Endothelial cell of umbilical vein (primary cell): ENCODE measurements around the gene KIF4A. TPM values are rescaled to one million over a fixed set of nuclear protein-coding genes. Genes with fewer than 3 reads are reported as not detected.

Experiments used
- BruUV-seq: library from RNA; stranded (reverse); fragments of 400-500 nt; replicated peaks from 2 replicates; lab custom pipeline; 2021; lab: Mats Ljungman, UMichigan
- CTCF ChIA-PET: fragments of 300-600, 350-600 bp; sonication (Branson Sonifier 250); formaldehyde crosslinking; loops from one replicate; lab custom pipeline; 2021; ENCODE audit warnings: antibody characterized with exemption, inconsistent platforms; lab: Charles Lee
- POLR2A ChIA-PET: fragments of 300-600, 350-600 bp; sonication (Branson Sonifier 250); formaldehyde crosslinking; loops from one replicate; lab custom pipeline; 2021; ENCODE audit warnings: antibody characterized with exemption, inconsistent platforms; lab: Charles Lee
- DNase-seq: peaks from one replicate; pipeline ENCODE4 v3.0.0-alpha.2; 2011; ENCODE audit warnings: low read depth, low spot score
- FAIRE-seq: peaks from 2 replicates; lab custom pipeline; 2011; peaks lifted over from hg19 to GRCh38; lab: Jason Lieb, UNC
- H2AFZ ChIP-seq: 2 replicates; pipeline ENCODE4 v1.6.0; 2012; ENCODE audit warnings: low read depth, low read length, control low read depth, inconsistent platforms
- H3K27ac ChIP-seq: 2 replicates; pipeline ENCODE4 v1.5.1; 2011; ENCODE audit warnings: low read depth, mild to moderate bottlenecking, control low read depth, low read length, moderate library complexity; ENCODE audit not compliant: insufficient read depth
- H3K27me3 ChIP-seq, 2 experiments: 2 replicates each; pipeline versions ENCODE4 v1.6.0 to v1.6.1; 2011; ENCODE audit warnings: low read length in 2 of 2, mixed read lengths in 1 of 2; ENCODE audit not compliant: control insufficient read depth in 2 of 2, insufficient read depth in 2 of 2
- H3K36me3 ChIP-seq, 2 experiments: 2 replicates in 1 of 2; 3 replicates in 1 of 2; pipeline ENCODE4 v1.5.1; 2011; ENCODE audit warnings: low read length in 2 of 2, mild to moderate bottlenecking in 1 of 2, moderate library complexity in 1 of 2; ENCODE audit not compliant: control insufficient read depth in 2 of 2, insufficient read depth in 2 of 2; ENCODE audit errors: extremely low read depth in 1 of 2
- H3K4me1 ChIP-seq: 3 replicates; pipeline ENCODE4 v1.5.1; 2011; ENCODE audit warnings: mild to moderate bottlenecking, low read length; ENCODE audit not compliant: control insufficient read depth, insufficient read depth; ENCODE audit errors: extremely low read depth
- H3K4me2 ChIP-seq: 2 replicates; pipeline ENCODE4 v1.6.1; 2011; ENCODE audit warnings: low read length, control low read depth, mixed read lengths; ENCODE audit not compliant: insufficient read depth
- H3K4me3 ChIP-seq, 3 experiments: fragments of 200-600 bp in 1 of 3; sonication (generic), shearing (Covaris generic) in 1 of 3; replicated peaks in 1 of 3; 2 replicates each; pipeline ENCODE4 v1.5.1; 2011 to 2016; ENCODE audit warnings: control low read depth in 3 of 3, low read length in 3 of 3, mild to moderate bottlenecking in 2 of 3, inconsistent platforms in 1 of 3, low read depth in 1 of 3, moderate library complexity in 1 of 3; ENCODE audit not compliant: insufficient read depth in 1 of 3
- H3K79me2 ChIP-seq: 2 replicates; pipeline ENCODE4 v1.6.0; 2012; ENCODE audit warnings: low read length, inconsistent platforms; ENCODE audit not compliant: control insufficient read depth, insufficient read depth
- H3K9ac ChIP-seq: replicated peaks from 2 replicates; pipeline ENCODE3; 2011; ENCODE audit warnings: low read length, control low read depth; ENCODE audit not compliant: insufficient read depth; ENCODE audit errors: extremely low read depth
- H3K9me1 ChIP-seq: replicated peaks from 3 replicates; pipeline ENCODE4 v1.6.0; 2011; ENCODE audit warnings: mild to moderate bottlenecking, low read length; ENCODE audit not compliant: control insufficient read depth, insufficient read depth; ENCODE audit errors: extremely low read depth
- H3K9me3 ChIP-seq: replicated peaks from 2 replicates; pipeline ENCODE4 v1.5.1; 2012; ENCODE audit warnings: low read length, inconsistent platforms; ENCODE audit not compliant: control insufficient read depth, insufficient read depth
- H4K20me1 ChIP-seq: replicated peaks from 2 replicates; pipeline ENCODE3; 2011; ENCODE audit warnings: mild to moderate bottlenecking, low read length; ENCODE audit not compliant: control insufficient read depth, insufficient read depth; ENCODE audit errors: extremely low read depth
- CTCF ChIP-seq, 2 donors: IDR thresholded peaks; 1 replicate in 1 of 2; 2 replicates in 1 of 2; pipeline ENCODE4 v1.5.1; 2011; ENCODE audit warnings: low read length in 2 of 2, mild to moderate bottlenecking in 2 of 2, moderate library complexity in 2 of 2, control low read depth in 1 of 2, inconsistent platforms in 1 of 2, low read depth in 1 of 2; ENCODE audit not compliant: insufficient read depth in 1 of 2; ENCODE audit errors: extremely low read depth in 1 of 2
- EZH2 ChIP-seq: IDR thresholded peaks from 2 replicates; pipeline ENCODE4 v1.6.1; 2012; ENCODE audit warnings: borderline replicate concordance, low read depth, mild to moderate bottlenecking, moderate library complexity, low read length, inconsistent platforms; ENCODE audit not compliant: severe bottlenecking
- FOS ChIP-seq: IDR thresholded peaks from 2 replicates; pipeline ENCODE4 v1.6.1; 2011; ENCODE audit warnings: mild to moderate bottlenecking, low read length, moderate library complexity, borderline replicate concordance; ENCODE audit not compliant: insufficient read depth
- GATA2 ChIP-seq: IDR thresholded peaks from 2 replicates; pipeline ENCODE4 v1.7.0; 2011; ENCODE audit warnings: low read depth, mild to moderate bottlenecking, moderate library complexity, mixed read lengths, low read length; ENCODE audit not compliant: insufficient read length, insufficient read depth
- JUN ChIP-seq: IDR thresholded peaks from 2 replicates; pipeline ENCODE4 v1.6.1; 2011; ENCODE audit warnings: borderline replicate concordance, low read depth; ENCODE audit not compliant: insufficient read length, insufficient read depth
- MAX ChIP-seq: IDR thresholded peaks from 2 replicates; pipeline ENCODE4 v1.6.1; 2011; ENCODE audit not compliant: insufficient read depth, insufficient read length
- MYC ChIP-seq: IDR thresholded peaks from one replicate; pipeline ENCODE4 v1.6.1; 2011; ENCODE audit warnings: mild to moderate bottlenecking, low read depth, low read length
- POLR2A ChIP-seq: IDR thresholded peaks from 2 replicates; pipeline ENCODE4 v1.6.1; 2012; ENCODE audit warnings: low read depth, mild to moderate bottlenecking, control low read depth, low read length
- POLR2AphosphoS5 ChIP-seq: IDR thresholded peaks from 2 replicates; pipeline ENCODE4 v1.6.1; 2012; ENCODE audit warnings: low read depth, mild to moderate bottlenecking, control low read depth, low read length, moderate library complexity; ENCODE audit not compliant: insufficient read depth
- dilution Hi-C: fragments of 300-500 bp; cut with MboI; formaldehyde crosslinking; loops from one replicate; pipeline ENCODE4 v1.15.0; 2019; ENCODE audit warnings: low sequenced_read_pairs; ENCODE audit not compliant: extremely low pct_ligation_motif_present
- intact Hi-C: fragments of 100-400 bp; cut with micrococcal nuclease; formaldehyde crosslinking; loops from one replicate; pipeline ENCODE4 v1.10.0; 2022
- polyA plus RNA-seq, 4 experiments: library from polyadenylated mRNA; depleted of rRNA in 3 of 4; stranded (reverse) in 3 of 4; unstranded in 1 of 4; fragments of >200 nt; gene quantifications; 2 replicates each; pipeline versions ENCODE4 v1.2.1 to v1.2.3, GENCODE V29; 2011 to 2012; ENCODE audit warnings: missing spikeins in 1 of 4
- total RNA-seq: library from RNA; stranded (reverse); gene quantifications from 2 replicates; pipeline ENCODE4 v1.2.3, GENCODE V29; 2021

Gene KIF4A
- total and polyA plus RNA-seq, 2 donors (not counting 3 experiments of a cell fraction or from before 2014, with no cell fraction given), result 9.6 to 41.3 TPM

GRCh38 chrX:70324326-70324725 is 34.4 kb downstream of the KIF4A start:
- ChIA-PET CTCF (no interaction called here), POLR2A (no interaction called here)
- DNase-seq, result no peak
- TF ChIP-seq POLR2AphosphoS5 (no peak), GATA2 (no peak), JUN (no peak), POLR2A (no peak), EZH2 (no peak), MAX (no peak), FOS (no peak), MYC (no peak), CTCF (IDR thresholded peaks at IDR 0.05; ENCODE audit: extremely low read depth in 1 of 2, insufficient read depth in 1 of 2, low read depth in 1 of 2, low read length in 2 of 2) (no peak)
- H3K9me1 ChIP-seq, result no peaks in the 10 kb centered on the region
- H3K79me2 ChIP-seq, result peaks cover 14% of the 10 kb centered on the region
- no peaks in the 10 kb centered on the region for H3K36me3 ChIP-seq
- H3K9ac ChIP-seq, result no peak overlapping the region
- no peaks in the 10 kb centered on the region for H3K27me3 ChIP-seq
- dilution Hi-C loops, result no loop called here
- H4K20me1 ChIP-seq, result no peaks in the 10 kb centered on the region
- no peak overlapping the region for H3K4me3 ChIP-seq
- H3K4me1 ChIP-seq, result no peaks in the 10 kb centered on the region
- H2AFZ ChIP-seq, result no peak overlapping the region
- H3K4me2 ChIP-seq, result no peak overlapping the region
- no TSS peak for BruUV-seq
- H3K27ac ChIP-seq, result no peak overlapping the region
- FAIRE-seq, result no peak
- H3K9me3 ChIP-seq, result no peaks in the 10 kb centered on the region
- intact Hi-C loops, result no loop called here
